ENCODE measurements around the gene MORF4L2.

MORF4L2 gene

DNA sequence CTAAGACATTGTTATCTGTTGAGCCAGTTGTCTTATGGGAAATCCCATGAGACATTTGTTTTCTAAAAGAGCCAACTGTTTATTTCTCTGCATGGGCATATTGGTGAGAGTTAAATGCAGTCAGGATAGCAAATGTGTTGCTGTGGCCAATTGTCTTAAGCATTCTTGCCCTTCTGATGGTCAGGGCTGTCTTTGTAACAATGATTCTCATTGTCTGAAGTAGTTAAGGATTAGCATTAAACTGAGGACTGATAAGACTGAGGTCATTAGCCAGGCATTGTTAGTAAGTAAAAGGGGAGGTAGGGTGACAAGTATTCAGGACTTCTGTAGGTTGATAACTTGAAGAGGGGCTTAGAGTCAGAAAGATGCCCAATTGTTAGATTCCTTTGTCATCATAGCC lies 11.2 kb upstream of the MORF4L2 start:
- Histone ChIP-seq H3K36me3 (ENCODE audit: insufficient read depth, low read length) (no peaks in the 10 kb centered on the region), H3K27me3 (ENCODE audit: insufficient read depth, low read length, poor library complexity) (no peaks in the 10 kb centered on the region), H3K4me1 (ENCODE audit: insufficient read depth, low read length) (no peaks in the 10 kb centered on the region), H3K4me2 (ENCODE audit: insufficient read depth, low read length) (no peak overlapping the region), H3K9ac (ENCODE audit: low read depth, low read length) (no peak overlapping the region), H3K27ac (ENCODE audit: low read length) (no peak overlapping the region), H4K20me1 (ENCODE audit: insufficient read depth, low read length) (no peaks in the 10 kb centered on the region), H3K9me3 (ENCODE audit: insufficient read depth, low read length, severe bottlenecking) (no peaks in the 10 kb centered on the region), H2AFZ (ENCODE audit: low read depth, low read length) (no peak overlapping the region), H3K4me3 (ENCODE audit: low read depth in 1 of 2, low read length in 2 of 2) (no peak overlapping the region), H3K79me2 (ENCODE audit: insufficient read depth, low read length) (no peaks in the 10 kb centered on the region)
- TF ChIP-seq CTCF (IDR thresholded peaks at IDR 0.05; ENCODE audit: borderline replicate concordance, extremely low read depth, low read length, poor library complexity, severe bottlenecking) (no peak), EZH2 (IDR thresholded peaks at IDR 0.05; ENCODE audit: borderline replicate concordance, low read depth, low read length, severe bottlenecking) (no peak)
- DNase-seq (no peak), ATAC-seq (ENCODE audit: insufficient read depth, low read depth) (no peak)

DNA sequence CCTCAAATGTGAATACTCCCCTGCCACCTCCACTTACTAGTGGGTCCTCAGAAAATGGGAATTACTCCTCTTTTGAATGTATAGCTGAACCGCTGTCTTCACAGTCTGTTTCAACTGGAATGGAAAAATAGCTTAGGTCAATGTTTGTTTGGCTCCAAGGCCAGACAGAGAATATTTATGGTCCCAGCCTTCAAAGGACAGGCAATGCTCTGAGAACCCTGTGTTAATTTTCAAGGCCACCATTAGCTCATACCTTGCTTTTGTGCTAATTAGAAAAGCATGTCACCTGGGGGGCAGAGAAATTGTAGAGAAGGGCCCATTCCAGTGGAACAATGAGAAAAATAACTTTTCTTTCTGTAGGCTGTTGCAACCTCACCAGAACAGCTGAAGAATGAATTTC lies 4.6 kb upstream of the MORF4L2 start:
- ATAC-seq (ENCODE audit: insufficient read depth, low read depth) = no peak
- no peak for DNase-seq
- Histone ChIP-seq H4K20me1 (ENCODE audit: insufficient read depth, low read length) (no peaks in the 10 kb centered on the region), H3K27ac (ENCODE audit: low read length) (no peak overlapping the region), H2AFZ (ENCODE audit: low read depth, low read length) (no peak overlapping the region), H3K9ac (ENCODE audit: low read depth, low read length) (no peak overlapping the region), H3K4me1 (ENCODE audit: insufficient read depth, low read length) (peaks cover 17% of the 10 kb centered on the region), H3K4me2 (ENCODE audit: insufficient read depth, low read length) (no peak overlapping the region), H3K4me3 (ENCODE audit: low read depth in 1 of 2, low read length in 2 of 2) (no peak overlapping the region), H3K79me2 (ENCODE audit: insufficient read depth, low read length) (peaks cover 17% of the 10 kb centered on the region), H3K9me3 (ENCODE audit: insufficient read depth, low read length, severe bottlenecking) (no peaks in the 10 kb centered on the region), H3K36me3 (ENCODE audit: insufficient read depth, low read length) (no peaks in the 10 kb centered on the region), H3K27me3 (ENCODE audit: insufficient read depth, low read length, poor library complexity) (no peaks in the 10 kb centered on the region)
- TF ChIP-seq EZH2 (IDR thresholded peaks at IDR 0.05; ENCODE audit: borderline replicate concordance, low read depth, low read length, severe bottlenecking) (no peak), CTCF (IDR thresholded peaks at IDR 0.05; ENCODE audit: borderline replicate concordance, extremely low read depth, low read length, poor library complexity, severe bottlenecking) (no peak)

DNA sequence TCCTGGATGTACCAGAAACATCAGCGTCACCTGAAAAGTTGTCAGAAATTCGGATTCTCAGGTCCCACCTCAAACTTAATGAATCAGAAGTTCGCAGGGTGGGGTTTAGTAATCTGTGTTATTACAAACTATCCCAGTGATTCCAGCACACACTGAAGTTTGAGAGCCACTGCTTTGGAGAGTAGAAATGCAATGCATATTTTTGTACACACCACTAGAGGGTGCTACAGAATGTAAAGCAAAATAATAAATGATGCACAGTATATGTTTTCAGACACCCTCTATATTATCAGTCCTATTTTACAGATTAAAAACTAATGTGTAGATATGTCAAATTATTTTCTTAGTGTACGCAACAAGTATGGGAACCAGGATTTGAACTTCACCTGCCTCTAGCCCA lies 2.4 kb upstream of the MORF4L2 start:
- TF ChIP-seq CTCF (IDR thresholded peaks at IDR 0.05; ENCODE audit: borderline replicate concordance, extremely low read depth, low read length, poor library complexity, severe bottlenecking) (peak; percentile 69), EZH2 (IDR thresholded peaks at IDR 0.05; ENCODE audit: borderline replicate concordance, low read depth, low read length, severe bottlenecking) (no peak)
- H3K9ac ChIP-seq (ENCODE audit: low read depth, low read length) = peak overlapping the region; percentile 84; the same call in 1 of the 2 replicates
- no peaks in the 10 kb centered on the region for H3K27me3 ChIP-seq (ENCODE audit: insufficient read depth, low read length, poor library complexity)
- H3K4me1 ChIP-seq (ENCODE audit: insufficient read depth, low read length) = peaks cover 31% of the 10 kb centered on the region
- peak overlapping the region in 1 of 2 experiments; percentile 74; a peak in 2 of 4 replicates for H3K4me3 ChIP-seq (ENCODE audit: low read depth in 1 of 2, low read length in 2 of 2)
- peaks cover 6% of the 10 kb centered on the region; the same call in 1 of the 2 replicates for H4K20me1 ChIP-seq (ENCODE audit: insufficient read depth, low read length)
- H3K79me2 ChIP-seq (ENCODE audit: insufficient read depth, low read length) = peaks cover 38% of the 10 kb centered on the region
- H3K9me3 ChIP-seq (ENCODE audit: insufficient read depth, low read length, severe bottlenecking) = no peaks in the 10 kb centered on the region
- no peak overlapping the region; the same call in 1 of the 2 replicates for H2AFZ ChIP-seq (ENCODE audit: low read depth, low read length)
- ATAC-seq (ENCODE audit: insufficient read depth, low read depth) (no peak), DNase-seq (peak; percentile 6)
- H3K4me2 ChIP-seq (ENCODE audit: insufficient read depth, low read length) = peak overlapping the region; percentile 86
- H3K36me3 ChIP-seq (ENCODE audit: insufficient read depth, low read length) = peaks cover 13% of the 10 kb centered on the region
- no peak overlapping the region for H3K27ac ChIP-seq (ENCODE audit: low read length)

Measured in DND-41 (cell line).